NCI-H128 (cell line): ENCODE data around the gene FHOD3.

ENCODE experiments used
- DNase-seq: peaks from one replicate; lab custom pipeline; 2025; ENCODE audit not compliant: unreplicated experiment; lab: John Stamatoyannopoulos, UW

Gene FHOD3

DNA sequence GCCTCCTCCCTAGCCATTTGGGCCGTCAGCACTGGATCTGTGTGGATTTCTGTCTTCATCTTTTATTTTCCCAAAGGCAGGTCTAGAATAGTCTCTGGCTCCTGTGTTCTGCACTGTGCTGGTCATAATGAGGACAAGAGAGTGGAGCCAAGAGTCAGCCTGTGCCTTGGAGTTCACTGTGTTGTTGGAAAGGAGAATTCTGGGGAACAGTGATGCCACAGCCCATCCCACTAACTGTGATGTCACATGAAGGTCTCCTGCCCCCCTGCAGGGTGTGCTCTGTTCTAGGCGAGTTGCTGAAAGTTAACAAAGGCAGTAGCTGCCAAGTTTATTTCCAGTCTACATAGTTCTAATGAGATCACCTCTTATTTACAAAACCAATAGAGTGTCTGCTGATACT, 282.8 kb downstream of the FHOD3 start:
- DNase-seq: no peak

DNA sequence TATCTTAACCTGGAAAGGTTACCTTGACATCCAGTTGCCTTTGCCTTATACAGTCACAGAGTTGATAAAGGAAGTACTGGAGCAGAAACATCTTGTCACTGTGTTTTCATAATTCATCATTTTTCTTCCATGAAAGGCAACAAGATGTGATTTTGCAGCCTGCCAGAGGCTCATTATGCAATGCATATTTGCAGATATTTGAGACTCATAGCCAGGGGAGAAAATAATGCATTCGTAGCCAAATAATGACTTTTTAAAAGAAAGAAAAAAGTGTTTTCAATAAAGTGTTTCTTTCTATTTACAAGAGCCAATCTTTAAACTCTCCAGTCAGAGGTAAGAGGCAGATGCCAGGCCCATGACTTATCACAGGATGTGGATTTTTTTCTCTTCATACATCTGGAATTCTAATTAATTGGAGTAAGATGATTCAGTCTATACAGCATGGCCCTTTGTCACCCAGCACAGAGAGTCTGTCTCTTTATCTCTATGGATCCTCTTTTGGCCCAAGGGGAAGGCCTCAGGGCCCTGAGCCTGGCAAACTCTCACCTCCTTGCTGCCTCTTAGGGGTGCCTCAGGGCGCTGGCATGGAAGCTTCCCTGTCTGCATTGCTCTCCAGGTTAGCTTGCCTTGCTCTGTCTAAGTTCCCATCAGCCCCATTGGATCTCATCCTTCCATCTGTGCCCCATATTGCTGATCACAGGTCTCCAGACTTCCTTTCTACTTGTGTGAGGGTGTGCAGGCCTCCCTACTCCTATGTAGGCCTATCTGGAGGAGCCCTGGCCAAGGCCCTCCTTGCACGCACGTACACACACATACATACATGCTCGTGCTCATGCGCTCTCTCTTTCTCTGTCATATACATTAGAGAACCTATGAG, 283.6 kb downstream of the FHOD3 start:
- DNase-seq: no peak

DNA sequence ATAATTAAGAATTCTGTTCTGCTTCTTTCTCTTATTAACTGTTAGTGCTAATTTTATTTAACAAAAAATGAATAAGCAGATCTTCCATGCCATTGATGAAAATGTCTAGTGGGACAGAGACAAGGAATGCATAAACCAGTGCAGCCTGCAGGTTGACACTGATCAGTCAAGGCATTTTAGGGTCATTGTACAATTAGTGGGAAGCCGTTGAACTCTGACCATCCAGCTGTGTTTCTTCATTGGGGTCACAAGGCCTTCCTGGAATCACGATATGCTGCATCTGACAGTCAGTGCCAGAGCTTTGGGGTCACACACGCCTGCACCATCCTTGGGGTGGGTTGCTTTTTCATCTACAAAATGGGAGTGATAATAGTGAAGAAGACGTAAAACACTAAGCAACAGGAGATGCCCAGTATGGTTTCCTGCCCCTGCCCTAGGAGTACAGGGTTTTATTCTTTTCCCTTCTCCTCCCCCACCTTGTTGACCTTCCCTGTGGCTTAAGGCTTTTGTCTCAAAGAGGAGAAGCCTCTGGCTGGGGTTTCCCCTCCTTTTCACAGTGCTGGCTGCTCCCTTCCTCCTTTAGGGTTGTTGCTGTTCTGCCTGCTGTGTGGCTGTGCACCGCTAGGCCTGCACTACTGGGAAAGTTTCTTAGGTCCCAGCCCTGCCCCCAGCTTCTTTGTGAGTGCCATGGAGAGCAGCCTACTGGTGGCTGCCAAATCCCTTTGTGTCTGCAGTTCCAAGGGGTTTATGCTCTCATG, 285.7 kb downstream of the FHOD3 start:
- DNase-seq: no peak

DNA sequence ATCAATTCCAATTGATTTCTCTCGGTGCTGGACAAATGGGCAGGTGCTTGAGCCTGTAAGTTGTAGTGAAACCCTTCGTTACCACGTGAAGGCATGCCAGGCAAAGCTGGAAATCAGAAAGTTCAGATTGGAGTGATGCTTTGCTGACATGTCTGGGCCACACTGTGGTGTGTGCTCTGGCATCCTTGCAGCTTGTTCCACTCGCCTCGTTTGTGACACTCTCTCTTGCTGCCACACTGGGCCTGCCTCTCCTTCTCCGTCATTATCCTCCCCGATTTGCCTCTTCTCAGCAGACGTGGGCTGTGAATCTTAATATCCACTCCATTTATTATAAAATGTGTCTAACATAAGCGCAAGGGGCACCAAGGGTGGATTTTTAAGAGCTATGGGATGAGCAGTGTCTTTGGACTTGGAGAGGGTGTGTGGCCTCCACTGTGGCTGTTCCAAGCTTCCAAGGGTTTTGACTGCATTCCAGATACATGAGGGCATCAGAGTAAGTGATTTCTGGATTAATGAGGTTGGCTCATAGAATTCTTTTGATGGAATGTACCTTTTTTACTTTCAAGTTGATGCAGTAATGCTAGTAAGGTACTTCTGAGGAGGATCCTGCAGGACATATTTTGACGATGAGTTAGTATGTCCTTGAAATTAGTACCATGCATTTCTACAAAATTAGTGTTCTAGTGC, 292.5 kb downstream of the FHOD3 start:
- no peak for DNase-seq

DNA sequence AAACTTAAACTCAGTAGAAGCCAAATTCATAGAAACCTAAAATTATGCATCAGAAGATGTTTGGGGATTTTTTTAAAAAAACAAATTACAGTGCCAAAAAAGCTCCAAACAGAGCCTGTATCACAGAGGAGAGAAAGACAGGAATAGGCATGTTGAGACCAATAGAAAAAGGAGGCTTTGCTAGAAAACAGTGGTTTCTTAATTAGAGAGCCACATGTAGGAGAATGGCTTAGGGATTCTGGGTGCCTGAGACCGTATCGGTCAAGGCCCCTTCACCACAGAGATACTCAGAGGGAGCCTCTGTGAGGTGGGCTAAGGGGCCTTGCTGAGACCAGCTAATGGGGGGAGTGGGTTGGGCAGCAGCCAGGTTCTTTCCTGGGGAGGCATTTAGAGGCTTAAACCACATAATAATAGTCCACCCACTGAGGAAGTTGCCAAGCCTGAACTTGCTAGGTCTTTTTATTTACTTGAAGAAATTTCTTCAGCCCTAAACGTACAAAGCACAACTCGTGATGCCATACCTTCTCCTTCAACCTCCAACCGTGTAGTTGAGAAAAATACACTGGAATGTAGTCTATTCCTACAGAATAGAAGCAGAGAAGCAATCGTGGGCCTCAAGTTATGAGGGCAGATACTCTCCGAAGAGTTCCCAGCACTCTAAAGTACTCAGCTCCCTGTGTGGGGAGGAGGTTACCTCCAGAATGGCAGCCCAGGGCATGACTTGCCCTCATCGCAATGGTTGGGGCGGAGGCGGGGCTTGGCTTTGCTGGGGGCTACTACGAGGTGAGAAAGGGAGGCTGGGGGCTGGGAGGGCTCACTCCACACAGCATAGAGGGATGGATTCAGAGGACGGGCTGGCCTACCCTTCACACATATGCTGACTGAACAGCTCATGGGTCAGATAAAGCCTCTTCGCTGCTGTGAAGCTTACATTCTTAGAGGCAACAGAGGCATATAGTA, 293.4 kb downstream of the FHOD3 start:
- DNase-seq: no peak

DNA sequence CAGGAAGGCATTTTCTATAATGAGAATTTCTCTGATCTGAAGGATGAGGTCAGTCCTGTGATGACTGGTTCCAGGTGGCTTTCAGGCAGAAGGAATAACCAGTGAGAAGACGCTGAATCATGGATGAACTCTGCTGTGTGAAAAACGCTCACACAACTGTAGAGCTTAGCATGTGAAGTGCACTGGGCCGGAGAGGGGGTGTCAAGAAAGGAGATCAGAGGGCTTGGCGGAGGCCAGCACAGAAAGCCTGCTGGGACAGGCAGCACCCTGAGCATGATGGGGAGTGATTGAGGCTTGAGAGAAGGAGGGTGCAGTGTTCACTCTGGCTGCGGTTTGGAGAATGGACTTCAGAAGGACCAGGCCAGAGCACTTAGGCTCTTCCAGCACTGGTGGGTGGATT, 294.8 kb downstream of the FHOD3 start:
- no peak for DNase-seq

DNA sequence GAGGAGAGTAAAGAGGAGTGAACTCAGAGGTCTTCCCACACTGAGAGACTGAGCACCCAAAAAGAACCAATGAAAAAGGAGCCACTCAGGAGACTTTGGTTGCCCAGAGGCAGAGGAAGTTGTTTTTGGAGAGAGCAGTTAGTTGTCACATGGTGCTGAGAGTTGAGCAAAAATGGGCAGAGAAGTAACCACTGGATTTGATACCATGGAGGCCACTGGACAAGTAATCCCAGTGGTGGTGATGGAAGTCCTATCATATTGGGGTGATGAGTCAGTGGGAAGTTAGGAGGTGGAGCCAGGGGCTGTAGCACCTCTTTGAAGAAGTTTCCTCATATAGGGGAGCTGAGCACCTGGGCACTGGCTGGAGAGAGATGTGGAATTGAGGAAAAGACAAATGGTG, 295.5 kb downstream of the FHOD3 start:
- no peak for DNase-seq

DNA sequence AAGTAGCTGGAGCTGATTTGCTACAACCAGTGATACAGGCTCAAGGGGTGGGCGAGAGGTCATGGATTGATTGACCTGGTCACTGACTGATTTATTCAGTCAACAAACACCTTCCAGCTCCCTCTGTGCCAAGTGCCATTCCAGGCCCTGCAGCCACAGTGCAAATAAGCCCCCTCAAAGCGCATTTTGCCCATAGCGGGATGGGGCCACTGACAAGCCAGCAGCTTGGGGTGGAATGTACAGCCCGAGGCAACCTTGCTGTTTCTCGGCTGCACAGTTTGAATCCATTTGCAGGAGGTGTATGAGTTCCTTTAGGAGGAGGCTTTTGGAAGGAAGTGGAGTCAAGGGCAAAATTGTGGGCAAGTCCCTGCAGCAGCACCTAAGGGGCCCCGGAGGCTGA, 296.1 kb downstream of the FHOD3 start:
- no peak for DNase-seq

DNA sequence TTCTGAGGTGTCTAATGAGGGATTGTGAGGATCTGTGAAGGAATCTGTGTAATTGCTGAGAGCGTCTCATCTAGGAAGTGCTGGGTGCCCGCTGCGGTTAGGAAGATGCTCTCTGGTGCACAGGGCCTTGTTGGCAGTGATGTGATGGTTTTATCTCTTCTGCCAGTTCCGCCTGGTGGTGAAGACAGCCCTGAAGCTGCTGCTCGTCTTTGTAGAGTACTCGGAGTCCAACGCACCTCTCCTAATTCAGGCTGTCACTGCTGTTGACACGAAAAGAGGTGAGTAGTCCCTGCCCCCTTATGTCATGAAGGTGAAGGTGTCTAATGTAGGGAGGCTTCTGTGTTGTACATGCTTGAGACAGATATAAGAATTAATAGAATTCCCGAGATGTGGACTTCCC, 297.1 kb downstream of the FHOD3 start:
- DNase-seq: no peak

DNA sequence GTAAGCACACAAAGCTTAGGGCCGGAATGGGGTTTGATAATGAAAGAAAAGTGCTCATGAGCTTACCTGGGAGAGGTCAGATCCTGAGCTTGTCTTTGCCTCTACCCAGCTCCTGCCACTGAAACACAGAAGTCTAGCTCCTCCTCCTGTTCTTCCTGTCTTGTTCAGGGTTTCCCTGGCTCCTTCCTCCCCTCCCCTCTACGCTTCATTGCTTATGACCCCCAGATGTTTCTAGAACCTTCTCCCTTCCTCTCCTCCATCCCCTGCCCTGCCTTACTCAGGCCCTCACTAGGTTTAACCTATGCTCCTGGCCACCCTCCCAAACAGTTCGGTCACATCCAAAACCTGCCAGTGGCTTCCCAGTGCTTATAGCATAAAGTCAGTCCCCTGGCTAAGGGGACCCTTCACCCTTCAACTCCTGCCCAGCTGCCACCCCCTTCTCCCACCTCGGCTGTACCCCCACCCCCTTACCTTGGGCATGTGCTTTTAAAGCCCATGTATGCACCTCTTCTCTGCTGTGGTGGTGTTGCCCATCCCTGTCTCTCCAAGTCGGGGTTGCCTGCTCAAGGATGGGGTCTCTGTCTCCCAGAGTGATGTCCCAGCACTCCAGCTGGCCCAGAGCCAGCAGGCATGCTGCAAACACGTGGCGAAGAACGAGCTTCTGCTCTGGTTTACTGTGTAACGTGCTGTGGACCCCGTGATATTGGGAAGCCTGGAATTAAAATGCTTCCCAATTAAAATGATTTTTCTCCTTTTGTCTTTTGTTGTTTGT, 297.7 kb downstream of the FHOD3 start:
- DNase-seq: no peak

DNA sequence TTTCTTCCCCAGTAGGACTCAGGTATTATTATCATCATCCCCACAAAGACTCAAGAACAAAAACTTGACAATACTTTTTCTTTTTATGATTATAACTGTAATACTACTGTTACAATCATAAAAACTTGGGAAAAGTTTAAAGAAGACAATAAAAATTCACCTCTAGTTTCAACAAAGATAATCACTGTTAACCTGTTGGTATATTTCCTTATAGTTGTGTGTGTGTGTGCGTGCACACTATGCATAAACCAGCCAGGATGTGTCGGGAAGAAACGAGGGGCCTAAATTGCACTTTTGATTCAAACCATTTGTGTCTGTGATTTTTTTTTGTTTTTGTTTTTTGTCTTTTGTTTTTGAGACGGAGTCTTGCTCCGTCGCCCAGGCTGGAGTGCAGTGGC, 298.3 kb downstream of the FHOD3 start:
- no peak for DNase-seq

DNA sequence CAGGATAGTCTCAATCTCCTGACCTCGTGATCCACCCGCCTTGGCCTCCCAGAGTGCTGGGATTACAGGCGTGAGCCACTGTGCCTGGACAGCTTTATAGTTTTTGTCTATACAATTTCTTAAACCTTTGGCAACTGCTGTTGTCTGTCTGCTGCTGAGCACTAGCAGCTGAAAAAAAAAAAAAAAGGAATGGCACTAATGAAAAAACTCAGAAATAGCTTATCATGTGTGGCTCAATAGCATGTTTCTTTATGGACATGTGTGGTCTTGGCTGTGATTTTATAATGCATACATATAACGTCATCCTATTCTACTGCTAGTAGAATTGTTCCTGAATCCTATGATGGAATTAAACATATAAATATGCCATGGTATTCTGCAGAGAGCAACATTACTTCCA, 300.1 kb downstream of the FHOD3 start:
- no peak for DNase-seq

DNA sequence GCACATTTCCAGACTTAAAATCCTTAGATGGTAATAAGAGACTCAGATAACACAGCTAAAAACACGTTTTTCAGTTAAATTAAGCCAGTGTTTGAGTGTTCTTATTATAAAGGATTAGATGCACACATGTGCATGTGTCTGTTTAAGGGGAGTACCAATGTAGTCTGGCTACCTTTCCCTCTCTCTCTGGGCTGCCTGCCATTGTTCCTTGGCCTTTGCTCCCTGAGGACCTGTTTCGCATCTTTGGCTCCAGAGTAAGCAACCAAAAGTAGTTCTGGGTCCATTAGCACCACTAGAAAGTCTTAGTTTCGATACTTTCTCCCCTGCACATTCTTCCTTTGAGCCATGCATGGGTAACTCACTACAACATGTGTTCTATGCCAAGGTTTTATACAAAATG, 303.0 kb downstream of the FHOD3 start:
- no peak for DNase-seq

DNA sequence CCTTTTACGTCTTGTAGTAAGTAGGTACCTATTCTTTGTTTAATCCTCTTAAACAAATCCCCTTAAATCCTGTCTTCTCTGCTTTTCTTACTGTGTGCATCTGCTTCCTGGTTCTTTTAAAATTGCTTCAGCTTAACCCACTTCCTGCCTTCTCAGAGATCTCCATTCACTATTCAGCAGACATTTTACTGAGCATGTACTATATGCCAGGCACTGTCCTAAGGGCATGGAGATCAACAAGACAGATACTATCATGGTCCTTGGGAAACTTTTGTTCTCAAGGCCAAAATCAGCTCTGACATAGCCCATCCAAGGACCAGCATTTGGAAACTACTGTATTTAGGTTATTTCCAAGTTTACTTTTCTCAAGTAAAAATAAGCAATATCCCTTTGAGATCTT, 303.8 kb downstream of the FHOD3 start:
- DNase-seq: no peak

DNA sequence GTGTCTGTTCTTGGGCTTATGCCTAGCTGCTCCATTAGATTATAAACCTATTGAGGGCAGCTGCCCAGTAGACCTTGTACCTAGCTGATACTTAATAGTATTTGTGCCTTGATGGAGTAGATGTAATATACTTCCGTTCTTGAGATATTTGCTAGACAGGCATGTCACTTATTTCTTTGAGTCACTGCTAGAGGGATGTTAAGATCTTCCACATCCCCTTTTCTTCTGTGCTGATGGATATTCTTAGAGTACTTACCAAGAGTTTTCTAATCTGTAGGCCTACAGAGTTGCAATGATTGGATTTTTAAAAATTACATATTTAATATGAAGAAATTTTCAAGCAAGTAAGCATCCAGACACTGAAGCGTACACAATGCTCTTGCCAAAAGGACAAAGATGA, 304.6 kb downstream of the FHOD3 start:
- no peak for DNase-seq

DNA sequence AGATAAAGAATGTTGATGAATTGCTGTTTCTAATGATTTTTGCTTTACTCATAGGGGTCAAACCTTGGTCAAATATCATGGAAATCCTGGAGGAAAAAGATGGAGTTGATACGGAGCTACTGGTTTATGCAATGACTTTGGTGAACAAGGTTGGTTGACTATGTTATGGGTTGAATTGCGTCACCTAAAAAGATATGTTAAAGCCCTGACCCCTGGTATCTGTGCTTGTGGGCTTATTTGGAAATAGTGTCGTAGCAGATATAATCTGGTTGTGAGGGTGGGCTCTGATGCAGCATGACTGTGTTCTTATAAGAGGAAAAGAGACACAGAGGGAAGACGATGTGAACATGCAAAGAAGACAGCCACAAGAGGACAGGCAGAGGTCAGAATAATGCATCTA, 305.1 kb downstream of the FHOD3 start:
- no peak for DNase-seq

DNA sequence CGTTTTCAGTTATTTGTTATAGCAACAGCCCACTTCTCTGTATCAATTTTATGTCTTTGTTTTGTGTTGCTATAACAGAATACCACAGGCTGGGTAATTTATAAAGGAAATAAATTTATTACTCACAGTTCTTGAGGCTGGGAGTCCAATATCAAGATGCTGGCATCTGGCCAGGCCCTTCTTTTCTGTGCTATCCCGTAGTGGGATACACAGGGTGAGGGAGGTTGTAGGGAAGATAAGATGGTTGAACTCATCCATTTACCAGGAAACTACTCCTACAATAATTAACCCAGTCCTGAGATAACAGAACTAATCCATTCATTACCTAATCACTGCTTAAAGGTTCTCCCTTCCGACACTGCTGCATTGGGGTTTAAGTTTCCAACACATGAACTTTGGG, 310.6 kb downstream of the FHOD3 start:
- DNase-seq: no peak

DNA sequence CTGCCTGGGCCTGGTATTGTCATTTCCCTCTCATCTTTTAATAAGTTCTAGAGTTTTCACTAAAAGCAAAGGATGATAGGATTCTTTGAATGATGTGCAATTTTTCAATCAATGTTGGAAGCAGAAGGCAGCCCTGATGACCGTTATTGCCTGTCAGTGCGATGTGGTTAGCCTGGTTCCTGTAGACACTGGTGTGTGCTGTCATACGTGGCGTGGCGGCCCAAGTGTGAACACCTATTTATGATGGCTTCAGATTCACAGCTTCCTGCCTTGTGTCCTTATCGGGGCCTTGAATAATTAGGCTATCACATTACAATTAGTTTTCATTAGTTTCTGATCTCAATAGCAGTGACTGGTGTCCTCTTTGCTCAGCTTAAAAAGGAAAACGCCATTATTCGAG, 312.7 kb downstream of the FHOD3 start:
- no peak for DNase-seq

DNA sequence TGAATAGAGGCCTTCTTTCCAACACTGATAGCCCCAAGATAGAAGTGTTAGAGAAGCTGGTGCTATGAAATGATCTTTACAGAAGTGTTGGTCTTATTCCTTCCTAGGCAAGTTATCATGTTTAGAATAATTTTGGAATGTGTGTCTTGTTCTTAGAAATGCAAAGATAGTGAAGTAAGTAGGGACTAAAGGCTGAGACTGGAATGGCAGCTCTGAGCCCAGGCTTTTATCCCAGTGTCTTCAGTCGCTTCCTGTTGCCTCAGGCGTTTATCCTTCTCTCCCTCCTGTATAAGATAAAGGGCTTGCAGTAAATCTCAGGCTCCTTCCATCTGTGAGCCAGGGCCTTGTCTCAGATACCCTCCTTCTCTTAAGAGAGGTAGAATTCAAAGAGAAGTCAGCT, 313.1 kb downstream of the FHOD3 start:
- no peak for DNase-seq

DNA sequence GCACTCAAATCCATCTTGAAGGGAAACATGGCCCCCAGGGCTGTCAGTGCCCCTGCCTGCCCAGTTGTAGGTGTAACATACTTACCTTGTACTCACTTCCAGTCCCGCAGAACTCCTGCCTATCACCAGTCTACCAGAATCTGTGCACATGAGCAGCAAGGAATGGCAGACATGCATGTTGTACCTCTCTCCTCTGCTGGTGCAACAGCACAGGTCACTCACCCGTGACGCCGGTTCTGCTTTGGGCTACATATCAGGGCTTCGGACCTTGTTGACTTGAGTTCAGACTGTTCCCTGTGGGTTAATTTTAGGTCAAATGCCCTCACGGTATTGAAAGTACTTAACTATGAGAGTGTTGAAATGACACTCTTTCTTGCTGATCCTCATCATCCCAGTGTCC, 315.6 kb downstream of the FHOD3 start:
- no peak for DNase-seq
